HepG2 (cell line): ENCODE data around the gene PPP1R15B. TPM values are rescaled to one million over a fixed set of nuclear protein-coding genes. Genes with fewer than 3 reads are reported as not detected.

ENCODE experiments used
- E2F2 ChIP-seq: sonication (generic); formaldehyde crosslinking; IDR thresholded peaks from 2 replicates; pipeline ENCODE4 v1.4.0; 2020; ENCODE audit warnings: missing genetic modification reagents, borderline replicate concordance
- KLF13 ChIP-seq: sonication (generic); formaldehyde crosslinking; IDR thresholded peaks from 2 replicates; pipeline ENCODE4 v1.4.0; 2020; ENCODE audit warnings: mild to moderate bottlenecking, missing genetic modification reagents
- MLXIP ChIP-seq: sonication (generic); formaldehyde crosslinking; IDR thresholded peaks from 2 replicates; pipeline ENCODE4 v1.9.0; 2021; ENCODE audit warnings: missing genetic modification reagents, borderline replicate concordance
- NPAS2 ChIP-seq: sonication (generic); formaldehyde crosslinking; IDR thresholded peaks from 2 replicates; pipeline ENCODE4 v1.8.0; 2022; ENCODE audit warnings: mild to moderate bottlenecking, missing genetic modification reagents, borderline replicate concordance
- POGZ ChIP-seq: sonication (generic); formaldehyde crosslinking; IDR thresholded peaks from 2 replicates; pipeline ENCODE4 v1.4.0; 2020; ENCODE audit warnings: mild to moderate bottlenecking, missing genetic modification reagents
- TAF1 ChIP-seq: sonication (generic); formaldehyde crosslinking; IDR thresholded peaks from 2 replicates; pipeline ENCODE4 v1.4.0; 2020; ENCODE audit warnings: missing genetic modification reagents
- ZNF280B ChIP-seq: sonication (generic); formaldehyde crosslinking; IDR thresholded peaks from 2 replicates; pipeline ENCODE4 v1.5.0; 2020; ENCODE audit warnings: missing genetic modification reagents, mild to moderate bottlenecking, borderline replicate concordance
- ZNF280D ChIP-seq: sonication (generic); formaldehyde crosslinking; IDR thresholded peaks from 2 replicates; pipeline ENCODE4 v1.5.1; 2020; ENCODE audit warnings: mild to moderate bottlenecking, missing genetic modification reagents
- ZNF292 ChIP-seq: sonication (generic); formaldehyde crosslinking; IDR thresholded peaks from 2 replicates; pipeline ENCODE4 v1.8.1; 2022; ENCODE audit warnings: mild to moderate bottlenecking, low read depth, missing genetic modification reagents, borderline replicate concordance
- ZNF329 ChIP-seq: sonication (generic); formaldehyde crosslinking; IDR thresholded peaks from 2 replicates; pipeline ENCODE4 v1.9.0; 2021; ENCODE audit warnings: low read depth, mild to moderate bottlenecking, missing genetic modification reagents
- ZZZ3 ChIP-seq: sonication (generic); formaldehyde crosslinking; IDR thresholded peaks from 2 replicates; pipeline ENCODE4 v1.4.0; 2020; ENCODE audit warnings: missing genetic modification reagents, mild to moderate bottlenecking, borderline replicate concordance
- polyA plus RNA-seq, 8 experiments: library from polyadenylated mRNA; depleted of rRNA in 3 of 8; stranded (reverse) in 7 of 8; unstranded in 1 of 8; fragments of >200 nt; fragmentation: Illumina TruSeq in 4 of 8; extraction: Trizol in 4 of 8; gene quantifications; 2 replicates each; pipeline versions ENCODE4 v1.2.1 to v1.2.3, GENCODE V29; 2011 to 2016; ENCODE audit warnings: low read depth in 4 of 8, missing spikeins in 1 of 8, mixed read lengths in 1 of 8; ENCODE audit not compliant: insufficient read depth in 1 of 8
- total RNA-seq, 5 experiments: library from RNA; depleted of rRNA; stranded (reverse); fragments of >200 nt; fragmentation: Illumina TruSeq; extraction: Trizol; gene quantifications; 2 replicates each; pipeline ENCODE4 v1.2.3, GENCODE V29; 2016; ENCODE audit warnings: low read depth in 1 of 5

Gene PPP1R15B
- total and polyA plus RNA-seq, 2 of the 13 experiments (the other 11 are each of a cell fraction or from before 2014, with no cell fraction given), result 13.4 to 23.8 TPM

- TF ChIP-seq ZNF329 (CRISPR knock-in tag) (no peak), ZZZ3 (no peak), NPAS2 (CRISPR knock-in tag) (no peak), ZNF280B (CRISPR knock-in tag) (no peak), MLXIP (CRISPR knock-in tag) (no peak), TAF1 (no peak), POGZ (CRISPR knock-in tag) (no peak), KLF13 (CRISPR knock-in tag) (no peak), E2F2 (CRISPR knock-in tag) (no peak), ZNF280D (CRISPR knock-in tag) (no peak), ZNF292 (CRISPR knock-in tag) (no peak)
Observed at GRCh38 chr1:204454476-204454875, 42.9 kb upstream of the PPP1R15B start (continued).
